C4-2B (cell line): ENCODE measurements around the gene CCDC167.

Experiments
- ZFX ChIP-seq: fragments of 450-650 bp; IDR thresholded peaks from 2 replicates; pipeline ENCODE4 v1.6.1; 2017
- TF ChIP-seq, protein P1 (sequence below): fragments of 450-650 bp; conservative IDR thresholded peaks from 2 replicates; pipeline ENCODE4 v1.5.1; 2017; ENCODE audit warnings: mild to moderate bottlenecking

DNA sequence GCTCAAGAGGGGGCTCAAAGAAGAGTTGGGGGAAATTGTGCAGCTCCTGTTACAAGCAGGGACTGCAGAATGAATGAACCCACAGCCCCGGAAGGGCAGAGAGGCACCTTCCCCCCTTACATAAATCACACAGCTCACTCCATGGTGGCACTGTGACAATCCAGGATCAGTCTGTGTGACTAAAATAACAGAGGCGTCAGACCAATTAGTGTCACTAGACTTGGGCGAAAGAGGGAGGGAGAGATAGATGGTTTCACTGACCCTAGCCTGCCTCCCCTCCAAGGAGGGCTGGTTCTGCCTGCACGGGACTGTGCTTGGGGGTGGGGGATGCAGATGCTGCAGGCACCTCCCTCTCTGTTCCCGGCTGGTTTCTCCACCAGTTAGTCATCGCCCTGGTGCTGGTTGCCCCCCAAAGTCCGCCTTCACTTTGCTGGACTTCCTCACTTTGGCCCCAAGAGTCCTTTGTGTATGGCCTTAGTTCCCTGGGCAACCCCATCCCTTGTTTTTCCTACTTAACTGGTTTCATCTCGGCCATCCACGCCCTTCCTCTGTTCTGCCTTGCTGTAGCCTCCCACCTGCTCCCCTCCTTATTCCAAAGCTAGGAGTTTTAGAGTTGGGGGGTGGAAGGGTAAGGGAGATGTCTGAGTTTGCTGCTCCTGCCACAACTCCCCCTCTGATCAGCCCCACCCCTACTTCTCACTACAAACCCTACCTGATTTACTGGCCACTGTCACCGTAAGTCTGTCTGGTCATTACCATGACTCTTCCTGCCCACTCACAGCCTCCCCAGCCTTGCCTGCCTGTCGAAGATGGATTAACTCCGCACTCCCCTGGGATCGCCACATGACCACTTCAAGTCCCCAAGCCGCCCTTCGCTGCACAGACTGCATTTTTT lies 17.7 kb downstream of the CCDC167 start:
- TF ChIP-seq, protein P1, sequence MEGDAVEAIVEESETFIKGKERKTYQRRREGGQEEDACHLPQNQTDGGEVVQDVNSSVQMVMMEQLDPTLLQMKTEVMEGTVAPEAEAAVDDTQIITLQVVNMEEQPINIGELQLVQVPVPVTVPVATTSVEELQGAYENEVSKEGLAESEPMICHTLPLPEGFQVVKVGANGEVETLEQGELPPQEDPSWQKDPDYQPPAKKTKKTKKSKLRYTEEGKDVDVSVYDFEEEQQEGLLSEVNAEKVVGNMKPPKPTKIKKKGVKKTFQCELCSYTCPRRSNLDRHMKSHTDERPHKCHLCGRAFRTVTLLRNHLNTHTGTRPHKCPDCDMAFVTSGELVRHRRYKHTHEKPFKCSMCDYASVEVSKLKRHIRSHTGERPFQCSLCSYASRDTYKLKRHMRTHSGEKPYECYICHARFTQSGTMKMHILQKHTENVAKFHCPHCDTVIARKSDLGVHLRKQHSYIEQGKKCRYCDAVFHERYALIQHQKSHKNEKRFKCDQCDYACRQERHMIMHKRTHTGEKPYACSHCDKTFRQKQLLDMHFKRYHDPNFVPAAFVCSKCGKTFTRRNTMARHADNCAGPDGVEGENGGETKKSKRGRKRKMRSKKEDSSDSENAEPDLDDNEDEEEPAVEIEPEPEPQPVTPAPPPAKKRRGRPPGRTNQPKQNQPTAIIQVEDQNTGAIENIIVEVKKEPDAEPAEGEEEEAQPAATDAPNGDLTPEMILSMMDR = no peak
- TF ChIP-seq ZFX = no peak
